ENCODE measurements around the gene TSPAN19.
A peak's percentile ranks its signal among the peaks of the same experiment; 100 is the strongest.

TSPAN19 gene

DNA sequence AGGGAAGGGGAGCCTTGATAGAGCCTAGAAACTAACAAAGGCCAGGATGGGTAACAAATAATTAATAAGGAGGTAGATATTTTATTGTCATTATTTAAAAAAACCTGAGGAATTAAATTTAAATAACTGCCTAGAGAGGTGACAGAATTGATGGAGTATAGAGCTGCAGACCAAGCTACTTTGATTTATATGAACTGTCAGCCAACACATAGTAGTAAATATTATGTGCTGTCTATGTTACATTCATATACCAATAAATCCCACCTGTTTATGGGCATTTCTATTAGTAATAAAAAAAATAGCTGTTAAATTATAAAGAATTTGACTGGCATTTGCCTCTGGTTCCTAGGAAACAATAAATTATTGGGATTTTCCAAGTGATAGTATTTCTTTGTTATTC lies 37.7 kb downstream of the TSPAN19 start:
- DNase-seq = no peak

GRCh38 chr12:84996759-84997158 lies 39.3 kb downstream of the TSPAN19 start:
- DNase-seq = no peak

DNA sequence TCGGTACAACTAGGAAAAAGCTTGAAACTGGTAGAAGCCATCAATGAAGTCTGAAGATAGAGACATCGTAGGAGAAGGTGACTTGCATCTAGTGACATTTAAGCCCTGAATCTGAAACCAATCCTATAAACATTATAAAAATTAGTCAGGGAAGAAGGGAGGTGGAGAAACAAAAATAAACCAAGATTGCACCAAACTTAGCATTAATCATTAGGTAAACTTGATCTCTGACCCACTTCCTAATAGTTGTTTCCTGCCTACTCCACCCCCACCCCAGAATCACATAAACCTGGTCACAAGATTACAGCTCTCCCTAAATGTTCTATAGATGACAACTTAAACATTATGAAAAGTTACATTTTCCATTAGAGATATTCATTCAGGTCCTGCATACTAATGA lies 40.4 kb downstream of the TSPAN19 start:
- no peak for DNase-seq

DNA sequence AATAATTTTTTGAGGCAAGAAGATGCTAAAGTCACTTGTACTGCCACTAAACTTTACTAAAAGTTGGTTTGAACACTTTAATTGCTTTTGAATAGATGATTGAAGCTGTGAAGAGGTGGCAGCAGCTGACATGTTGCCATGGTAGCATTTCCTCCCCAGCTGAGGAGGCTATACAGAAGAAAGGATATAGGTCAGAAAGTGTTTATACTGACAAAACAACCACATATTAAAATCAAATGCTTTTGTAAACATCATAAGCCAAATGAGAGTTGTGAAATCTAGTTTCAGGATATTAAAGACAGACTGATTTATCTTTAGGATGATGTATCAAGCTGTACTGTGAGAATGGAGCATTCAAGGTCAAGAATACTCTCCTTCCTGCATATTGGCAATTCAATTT lies 41.7 kb downstream of the TSPAN19 start:
- DNase-seq = peak; percentile 56

DNA sequence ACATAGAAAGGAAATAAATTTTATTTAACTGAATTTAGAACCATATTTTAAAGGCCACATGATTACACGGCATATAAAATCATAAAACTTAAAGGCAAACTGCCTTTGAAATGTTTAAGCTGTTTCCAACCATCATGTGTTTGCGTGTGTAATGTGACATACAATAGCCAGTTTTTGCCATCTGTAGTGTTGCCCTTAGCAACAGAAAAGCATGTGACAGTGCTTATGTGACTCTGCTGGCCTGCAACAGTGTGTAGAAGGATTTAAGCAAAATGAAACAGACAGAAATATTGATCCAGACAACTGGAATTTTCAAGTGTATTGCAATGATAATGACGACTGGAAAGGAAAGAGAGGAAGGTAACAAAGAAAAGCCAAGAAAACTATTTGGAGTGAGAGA lies 49.5 kb downstream of the TSPAN19 start:
- peak; percentile 2 for DNase-seq

- no peak for DNase-seq
Observed at GRCh38 chr12:84986117-84986516, 50.0 kb downstream of the TSPAN19 start.

DNA sequence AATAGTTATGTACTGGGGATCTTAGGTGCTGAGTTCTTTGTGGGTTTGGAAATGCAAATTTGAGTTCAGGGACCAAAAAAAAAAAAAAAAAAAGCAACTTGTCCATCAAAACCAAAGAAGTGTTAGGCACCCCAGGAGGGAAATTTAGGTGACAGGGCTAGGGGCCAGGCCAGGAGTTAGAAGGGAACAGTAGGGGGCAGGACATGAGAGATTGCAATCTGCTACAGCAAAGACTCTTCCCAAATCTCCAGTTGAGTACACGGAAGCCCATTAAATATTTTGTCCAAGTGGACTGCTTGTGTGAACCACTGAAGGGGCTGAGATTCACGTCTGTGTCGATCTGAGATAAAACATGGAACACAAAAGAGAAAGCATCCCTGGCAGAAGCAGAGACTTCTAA lies 52.8 kb downstream of the TSPAN19 start:
- DNase-seq = no peak

GRCh38 chr12:84982888-84983287 lies 53.2 kb downstream of the TSPAN19 start:
- DNase-seq = no peak

DNA sequence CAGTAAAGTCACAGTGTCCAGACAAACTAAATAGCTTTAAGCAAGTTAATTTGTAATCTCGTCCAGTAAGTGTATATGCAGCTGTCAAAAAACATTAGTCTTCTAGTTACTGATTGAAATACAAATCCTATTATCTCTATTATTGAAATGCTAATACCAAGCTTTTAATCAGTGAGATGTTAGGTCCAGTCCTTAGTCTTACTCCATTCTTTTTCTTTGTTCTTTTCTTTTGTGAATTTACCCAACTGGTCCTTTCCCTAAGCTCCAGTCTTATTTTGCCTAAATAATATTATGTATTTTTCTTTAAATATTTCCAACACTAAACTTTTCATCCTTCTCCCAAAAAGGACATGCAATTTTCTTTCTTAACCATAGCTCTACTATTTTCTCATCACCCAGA lies 57.2 kb downstream of the TSPAN19 start:
- DNase-seq = no peak

DNA sequence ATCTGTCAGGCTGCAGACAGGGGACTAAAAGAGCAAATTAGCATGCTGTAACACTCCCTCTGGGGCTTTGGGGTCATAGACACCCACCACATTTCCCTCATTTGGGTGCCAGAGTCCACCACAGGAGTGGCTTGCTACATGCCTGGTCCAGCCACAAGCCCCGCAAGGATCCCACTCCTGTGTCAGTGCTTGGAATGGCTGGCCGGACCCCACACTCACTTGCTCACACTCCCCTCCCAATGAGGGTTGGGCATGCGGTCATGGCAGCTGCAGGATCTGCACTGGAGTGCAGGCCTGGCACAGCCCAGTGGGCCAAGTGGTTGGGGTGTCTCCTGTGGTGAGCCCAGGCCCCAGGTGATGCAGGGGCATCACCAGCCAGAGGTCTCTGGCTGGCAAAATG lies 59.9 kb downstream of the TSPAN19 start:
- no peak for DNase-seq

- no peak for DNase-seq
Observed at GRCh38 chr12:84974155-84974815, 61.8 kb downstream of the TSPAN19 start.

GRCh38 chr12:84973026-84973425 lies 63.1 kb downstream of the TSPAN19 start:
- no peak for DNase-seq

DNA sequence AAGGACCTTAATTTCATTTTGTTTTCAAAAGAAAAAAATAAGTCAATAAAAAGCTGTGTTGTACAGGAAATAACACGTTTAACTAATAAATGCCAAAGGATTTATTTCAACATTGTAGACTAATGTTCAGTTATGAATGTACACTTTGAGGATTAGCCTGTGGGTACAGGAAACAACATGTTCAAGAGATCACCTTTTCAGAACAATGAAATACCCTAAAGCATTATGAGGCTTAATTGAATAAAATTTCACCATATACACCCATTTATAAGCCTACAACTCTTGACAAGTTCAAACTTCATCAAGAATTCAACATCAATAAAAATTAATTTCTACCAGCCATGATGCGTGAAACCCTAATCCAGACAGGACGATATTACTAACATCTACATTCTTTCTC lies 66.9 kb downstream of the TSPAN19 start:
- no peak for DNase-seq

All from NCI-H510A treated with DMSO at 0.1 percent for 48 hours (cell line).